IMR-90 (cell line): Measurements from ENCODE around the gene METTL4. TPM values are rescaled to one million over a fixed set of nuclear protein-coding genes. Genes with fewer than 3 reads are reported as not detected.

ENCODE experiments used
- ATAC-seq: fragments of 200-7000 bp; cut with Tn5 transposase; 2 replicates; pipeline ENCODE4 v1.9.1; 2020; ENCODE audit warnings: low read depth, mild to moderate bottlenecking, moderate library complexity
- BruUV-seq: library from RNA; stranded (reverse); fragments of 400-500 nt; replicated peaks from 2 replicates; lab custom pipeline; 2021; lab: Mats Ljungman, UMichigan
- CTCF ChIA-PET: fragments of 300-600 bp; formaldehyde crosslinking; extraction: SDS; loops from one replicate; lab custom pipeline; 2021; ENCODE audit warnings: antibody characterized with exemption; lab: Yijun Ruan, JAX
- POLR2A ChIA-PET: fragments of 300-600 bp; sonication (Branson Sonifier 250); formaldehyde crosslinking; loops from one replicate; lab custom pipeline; 2022; ENCODE audit warnings: antibody characterized with exemption; ENCODE audit not compliant: unreplicated experiment; lab: Charles Lee
- DNase-seq: peaks from one replicate; pipeline ENCODE4 v3.0.0; 2013
- H2AFZ ChIP-seq: replicated peaks from 2 replicates; pipeline ENCODE3; 2013; ENCODE audit warnings: low read length, mild to moderate bottlenecking; ENCODE audit not compliant: poor library complexity
- H2AK5ac ChIP-seq: 2 replicates; pipeline ENCODE4 v1.6.1; 2013; ENCODE audit warnings: low read depth, low read length, inconsistent platforms
- H2AK9ac ChIP-seq: replicated peaks from 2 replicates; pipeline ENCODE3; 2013; ENCODE audit warnings: mild to moderate bottlenecking, low read depth, low read length, moderate library complexity; ENCODE audit not compliant: poor library complexity
- H2BK120ac ChIP-seq: 2 replicates; pipeline ENCODE4 v1.6.1; 2013; ENCODE audit warnings: low read depth, low read length, inconsistent platforms
- H2BK15ac ChIP-seq: 3 replicates; pipeline ENCODE4 v1.6.1; 2013; ENCODE audit warnings: low read depth, low read length, inconsistent platforms
- H2BK20ac ChIP-seq: 2 replicates; pipeline ENCODE4 v1.6.1; 2013; ENCODE audit warnings: low read depth, mild to moderate bottlenecking, inconsistent platforms, low read length, moderate library complexity
- H2BK5ac ChIP-seq: 2 replicates; pipeline ENCODE4 v1.6.1; 2013; ENCODE audit warnings: mild to moderate bottlenecking, low read depth, low read length, inconsistent platforms; ENCODE audit not compliant: poor library complexity, severe bottlenecking
- H3K14ac ChIP-seq: replicated peaks from 2 replicates; pipeline ENCODE4 v1.6.1; 2013; ENCODE audit warnings: low read depth, low read length, inconsistent platforms
- H3K18ac ChIP-seq: 2 replicates; pipeline ENCODE4 v1.6.1; 2013; ENCODE audit warnings: low read depth, low read length, control low read depth
- H3K23ac ChIP-seq: 2 replicates; pipeline ENCODE4 v1.6.1; 2013; ENCODE audit warnings: low read depth, low read length, inconsistent platforms
- H3K27ac ChIP-seq: 2 replicates; pipeline ENCODE4 v1.5.1; 2013; ENCODE audit warnings: mild to moderate bottlenecking, control low read depth, low read length; ENCODE audit not compliant: insufficient read depth
- H3K27me3 ChIP-seq: 2 replicates; pipeline ENCODE4 v1.6.1; 2013; ENCODE audit warnings: low read length; ENCODE audit not compliant: control insufficient read depth, insufficient read depth
- H3K36me3 ChIP-seq: 2 replicates; pipeline ENCODE4 v1.6.1; 2013; ENCODE audit warnings: low read length, mixed read lengths; ENCODE audit not compliant: control insufficient read depth, insufficient read depth
- H3K4ac ChIP-seq: 2 replicates; pipeline ENCODE4 v1.6.1; 2013; ENCODE audit warnings: low read depth, low read length, inconsistent platforms
- H3K4me1 ChIP-seq: 2 replicates; pipeline ENCODE4 v1.6.1; 2013; ENCODE audit warnings: low read length, mixed read lengths; ENCODE audit not compliant: control insufficient read depth, insufficient read depth
- H3K4me2 ChIP-seq: 2 replicates; pipeline ENCODE4 v1.6.1; 2013; ENCODE audit warnings: low read depth, mild to moderate bottlenecking, control low read depth, low read length, moderate library complexity
- H3K4me3 ChIP-seq: 2 replicates; pipeline ENCODE4 v1.5.1; 2013; ENCODE audit warnings: low read depth, mild to moderate bottlenecking, control low read depth, low read length, moderate library complexity; ENCODE audit not compliant: insufficient read depth
- H3K56ac ChIP-seq: 2 replicates; pipeline ENCODE4 v1.6.1; 2013; ENCODE audit warnings: low read length, inconsistent platforms; ENCODE audit not compliant: insufficient read depth; ENCODE audit errors: extremely low read depth
- H3K79me1 ChIP-seq, 2 experiments: 2 replicates each; pipeline ENCODE4 v1.6.1; 2013; ENCODE audit warnings: low read length in 2 of 2, inconsistent platforms in 1 of 2, low read depth in 1 of 2
- H3K9ac ChIP-seq: 2 replicates; pipeline ENCODE4 v1.6.1; 2013; ENCODE audit warnings: low read depth, low read length, control low read depth
- H3K9me1 ChIP-seq: 2 replicates; pipeline ENCODE4 v1.6.1; 2013; ENCODE audit warnings: low read length, inconsistent platforms; ENCODE audit not compliant: insufficient read depth
- H3K9me3 ChIP-seq: 2 replicates; pipeline ENCODE4 v1.6.1; 2013; ENCODE audit warnings: low read length; ENCODE audit not compliant: control insufficient read depth, insufficient read depth
- H4K20me1 ChIP-seq: 2 replicates; pipeline ENCODE4 v1.6.1; 2013; ENCODE audit warnings: low read length, inconsistent platforms; ENCODE audit not compliant: insufficient read depth
- H4K5ac ChIP-seq: 2 replicates; pipeline ENCODE4 v1.6.1; 2013; ENCODE audit warnings: mild to moderate bottlenecking, low read depth, low read length, control low read depth
- H4K8ac ChIP-seq, 2 experiments: 2 replicates each; pipeline ENCODE4 v1.6.1; 2013; ENCODE audit warnings: low read depth in 2 of 2, low read length in 2 of 2, control low read depth in 1 of 2, inconsistent platforms in 1 of 2
- H4K91ac ChIP-seq: 2 replicates; pipeline ENCODE4 v1.6.1; 2013; ENCODE audit warnings: low read depth, low read length, inconsistent platforms; ENCODE audit not compliant: insufficient read depth
- CEBPB ChIP-seq: IDR thresholded peaks from 2 replicates; pipeline ENCODE4 v1.6.1; 2012; ENCODE audit warnings: low read depth, low read length, improper control_type of control experiment
- CTCF ChIP-seq: conservative IDR thresholded peaks from 2 replicates; pipeline ENCODE4 v1.5.1; 2012; ENCODE audit warnings: mild to moderate bottlenecking, low read depth, low read length, improper control_type of control experiment
- ELK1 ChIP-seq: fragments of 150-350 bp; IDR thresholded peaks from 2 replicates; pipeline ENCODE4 v1.6.1; 2016; ENCODE audit warnings: low read depth, mild to moderate bottlenecking, low read length, moderate library complexity, borderline replicate concordance
- FOS ChIP-seq: fragments of 150-350 bp; IDR thresholded peaks from 2 replicates; pipeline ENCODE4 v1.6.1; 2016; ENCODE audit warnings: low read depth, low read length
- MAFK ChIP-seq: IDR thresholded peaks from 2 replicates; pipeline ENCODE4 v1.6.1; 2012; ENCODE audit warnings: low read depth, low read length, improper control_type of control experiment
- MAZ ChIP-seq: IDR thresholded peaks from 2 replicates; pipeline ENCODE4 v1.6.1; 2012; ENCODE audit warnings: low read depth, mild to moderate bottlenecking, low read length, improper control_type of control experiment, moderate library complexity, borderline replicate concordance
- MXI1 ChIP-seq: IDR thresholded peaks from 2 replicates; pipeline ENCODE4 v1.6.1; 2012; ENCODE audit warnings: low read depth, mild to moderate bottlenecking, low read length, moderate library complexity, borderline replicate concordance
- NFE2L2 ChIP-seq: fragments of 150-350 bp; IDR thresholded peaks from 2 replicates; pipeline ENCODE4 v1.6.1; 2016; ENCODE audit warnings: low read depth, mild to moderate bottlenecking, low read length
- POLR2A ChIP-seq: IDR thresholded peaks from 2 replicates; pipeline ENCODE4 v1.6.1; 2012; ENCODE audit warnings: mild to moderate bottlenecking, low read depth, low read length
- RAD21 ChIP-seq: IDR thresholded peaks from 2 replicates; pipeline ENCODE4 v1.6.1; 2012; ENCODE audit warnings: low read length, improper control_type of control experiment
- RCOR1 ChIP-seq: IDR thresholded peaks from 2 replicates; pipeline ENCODE4 v1.6.1; 2012; ENCODE audit warnings: mild to moderate bottlenecking, low read length, improper control_type of control experiment; ENCODE audit not compliant: insufficient replicate concordance
- RFX5 ChIP-seq: IDR thresholded peaks from 2 replicates; pipeline ENCODE4 v1.8.0; 2012; ENCODE audit warnings: low read depth, mild to moderate bottlenecking, low read length, moderate library complexity
- USF2 ChIP-seq: fragments of 150-350 bp; IDR thresholded peaks from 2 replicates; pipeline ENCODE4 v1.6.1; 2017; ENCODE audit warnings: mild to moderate bottlenecking, antibody characterized with exemption, low read length, low read depth
- WGBS, 2 experiments: methylation state at CpG; one replicate each; pipeline versions ENCODE4 v1.1.5 to v1.1.7; 2013; ENCODE audit warnings: missing lambda C conversion rate in 2 of 2; ENCODE audit not compliant: insufficient read length in 1 of 2; ENCODE audit errors: extremely low coverage in 2 of 2; 5-methylcytosine and 5-hydroxymethylcytosine counted together
- dilution Hi-C: fragments of 300-500 bp; cut with HindIII; formaldehyde crosslinking; loops from one replicate; pipeline ENCODE4 v1.14.3; 2018; ENCODE audit warnings: low sequenced_read_pairs; ENCODE audit not compliant: unreplicated experiment
- in situ Hi-C: fragments of 300-500 bp; cut with MboI; formaldehyde crosslinking; loops from 3 replicates; pipeline ENCODE4 v1.14.3; 2019; ENCODE audit warnings: low sequenced_read_pairs, inconsistent platforms, mixed read lengths
- intact Hi-C: fragments of 100-400 bp; cut with micrococcal nuclease; formaldehyde crosslinking; loops from 2 replicates; pipeline ENCODE4 v1.10.0; 2022
- polyA plus RNA-seq, 3 experiments: library from polyadenylated mRNA; depleted of rRNA; stranded (reverse); fragments of >200 nt; gene quantifications; 2 replicates each; pipeline ENCODE4 v1.2.3, GENCODE V29; 2012; ENCODE audit warnings: low replicate concordance in 1 of 3
- total RNA-seq: library from RNA; depleted of rRNA; stranded (reverse); fragments of >200 nt; gene quantifications from 2 replicates; pipeline ENCODE4 v1.2.3, GENCODE V29; 2012

METTL4 gene
- total and polyA plus RNA-seq, 2 of the 4 experiments (the other 2 are of a cell fraction), result 4.9 to 5.4 TPM

GRCh38 chr18:2609604-2610003, 38.3 kb upstream of the METTL4 start:
- dilution Hi-C loops (no loop called here), in situ Hi-C loops (no loop called here), intact Hi-C loops (no loop called here)
- H3K4me1 ChIP-seq, result 0 out of 2 replicates have a peak, but pooled peaks cover 3% of the 10 kb centered on the region
- H3K4ac ChIP-seq, result no peak overlapping the region
- H3K14ac ChIP-seq, result no peak overlapping the region
- H4K20me1 ChIP-seq, result no peaks in the 10 kb centered on the region
- ATAC-seq (no peak), DNase-seq (no peak)
- H3K23ac ChIP-seq, result no peak overlapping the region
- ChIA-PET POLR2A (no interaction called here), CTCF (interaction anchor here (1.2 kb wide), 1 partner anchor 10 kb away, joined by 3 read pairs; no protein-coding TSS in a partner anchor)
- H2AK9ac ChIP-seq, result no peak overlapping the region
- BruUV-seq, result no TSS peak
- no peak overlapping the region for H4K8ac ChIP-seq
- no peak overlapping the region for H2BK120ac ChIP-seq
- H3K79me1 ChIP-seq, result peaks cover 0 to 12% of the 10 kb centered on the region in 2 experiments; a peak in 2 of 4 replicates
- H2BK15ac ChIP-seq, result no peak overlapping the region
- H3K18ac ChIP-seq, result no peak overlapping the region
- TF ChIP-seq ELK1, result no peak
- TF ChIP-seq CEBPB, result no peak
- TF ChIP-seq USF2, result no peak
- no peak for TF ChIP-seq CTCF
- TF ChIP-seq MXI1, result no peak
- TF ChIP-seq RAD21, result no peak
- no peak for TF ChIP-seq MAZ
- TF ChIP-seq NFE2L2, result no peak
- no peak for TF ChIP-seq RCOR1
- no peak for TF ChIP-seq RFX5
- TF ChIP-seq FOS, result no peak
- TF ChIP-seq POLR2A, result no peak
- no peak for TF ChIP-seq MAFK
- H3K9ac ChIP-seq, result no peak overlapping the region
- H2BK20ac ChIP-seq, result no peak overlapping the region
- H2AK5ac ChIP-seq, result no peak overlapping the region
- H2BK5ac ChIP-seq, result no peak overlapping the region
- H4K5ac ChIP-seq, result no peak overlapping the region
- no peak overlapping the region for H3K56ac ChIP-seq
- no CpG with 5 or more reads among the region's 2 CpGs for WGBS, 2 experiments
- H2AFZ ChIP-seq, result no peak overlapping the region
- no peak overlapping the region for H4K91ac ChIP-seq
- H3K4me3 ChIP-seq, result no peak overlapping the region
- H3K27ac ChIP-seq, result no peak overlapping the region
- H3K4me2 ChIP-seq, result no peak overlapping the region
- no peaks in the 10 kb centered on the region for H3K9me3 ChIP-seq
- peaks cover 2% of the 10 kb centered on the region; the same call in 1 of the 2 replicates for H3K36me3 ChIP-seq
- H3K27me3 ChIP-seq, result no peaks in the 10 kb centered on the region
- H3K9me1 ChIP-seq, result no peaks in the 10 kb centered on the region
